ENCODE data around the gene NEU3.

The NEU3 gene

DNA sequence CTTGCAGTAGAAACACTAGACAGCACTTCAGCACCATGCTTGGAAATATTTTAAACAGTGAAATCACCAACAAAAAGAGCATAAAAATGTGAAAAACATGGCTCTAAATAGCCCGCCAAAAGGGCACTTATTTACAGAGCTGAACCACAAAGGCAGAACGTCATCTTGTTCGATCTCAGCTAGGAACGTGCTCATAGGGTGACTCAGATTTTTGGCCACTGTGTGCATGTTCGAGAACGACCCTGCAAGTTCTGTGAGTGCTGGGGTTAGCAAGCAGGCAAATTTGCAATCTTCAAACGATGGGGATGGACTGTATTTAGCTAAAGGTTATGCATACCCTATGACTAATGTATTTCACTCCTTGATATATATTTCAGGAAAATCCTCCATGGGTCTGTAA, 77.3 kb downstream of the NEU3 start:
- no peak overlapping the region for H3K4me3 ChIP-seq (ENCODE audit: low read depth, low read length)
- TF ChIP-seq, protein P1, sequence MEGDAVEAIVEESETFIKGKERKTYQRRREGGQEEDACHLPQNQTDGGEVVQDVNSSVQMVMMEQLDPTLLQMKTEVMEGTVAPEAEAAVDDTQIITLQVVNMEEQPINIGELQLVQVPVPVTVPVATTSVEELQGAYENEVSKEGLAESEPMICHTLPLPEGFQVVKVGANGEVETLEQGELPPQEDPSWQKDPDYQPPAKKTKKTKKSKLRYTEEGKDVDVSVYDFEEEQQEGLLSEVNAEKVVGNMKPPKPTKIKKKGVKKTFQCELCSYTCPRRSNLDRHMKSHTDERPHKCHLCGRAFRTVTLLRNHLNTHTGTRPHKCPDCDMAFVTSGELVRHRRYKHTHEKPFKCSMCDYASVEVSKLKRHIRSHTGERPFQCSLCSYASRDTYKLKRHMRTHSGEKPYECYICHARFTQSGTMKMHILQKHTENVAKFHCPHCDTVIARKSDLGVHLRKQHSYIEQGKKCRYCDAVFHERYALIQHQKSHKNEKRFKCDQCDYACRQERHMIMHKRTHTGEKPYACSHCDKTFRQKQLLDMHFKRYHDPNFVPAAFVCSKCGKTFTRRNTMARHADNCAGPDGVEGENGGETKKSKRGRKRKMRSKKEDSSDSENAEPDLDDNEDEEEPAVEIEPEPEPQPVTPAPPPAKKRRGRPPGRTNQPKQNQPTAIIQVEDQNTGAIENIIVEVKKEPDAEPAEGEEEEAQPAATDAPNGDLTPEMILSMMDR (IDR thresholded peaks at IDR 0.05; ENCODE audit: control insufficient read depth, extremely low read depth, insufficient read depth) = no peak
- no peak for DNase-seq (ENCODE audit: low read depth)
